ENCODE results near the gene SH3RF3.

DNA sequence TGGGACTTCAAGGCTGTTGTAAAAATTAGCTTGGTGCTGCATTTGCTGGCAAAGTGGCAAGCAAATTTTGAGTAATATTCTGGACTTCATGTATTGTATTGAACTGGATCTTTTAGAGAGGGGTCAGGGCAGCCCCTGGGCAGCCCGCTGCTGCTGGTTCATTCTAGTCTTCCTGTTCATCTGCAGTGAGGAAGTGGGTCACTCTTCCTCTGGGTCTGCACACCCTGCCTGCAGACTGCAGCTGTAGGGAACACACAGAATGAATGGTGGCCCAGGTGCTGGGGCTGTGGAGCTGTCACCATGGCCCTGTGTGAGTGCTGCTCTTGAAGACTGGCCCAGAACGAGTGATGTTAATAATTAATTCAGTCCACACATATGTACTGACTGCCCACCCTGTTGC, 9.4 kb downstream of the SH3RF3 start:
- TF ChIP-seq, protein P1, sequence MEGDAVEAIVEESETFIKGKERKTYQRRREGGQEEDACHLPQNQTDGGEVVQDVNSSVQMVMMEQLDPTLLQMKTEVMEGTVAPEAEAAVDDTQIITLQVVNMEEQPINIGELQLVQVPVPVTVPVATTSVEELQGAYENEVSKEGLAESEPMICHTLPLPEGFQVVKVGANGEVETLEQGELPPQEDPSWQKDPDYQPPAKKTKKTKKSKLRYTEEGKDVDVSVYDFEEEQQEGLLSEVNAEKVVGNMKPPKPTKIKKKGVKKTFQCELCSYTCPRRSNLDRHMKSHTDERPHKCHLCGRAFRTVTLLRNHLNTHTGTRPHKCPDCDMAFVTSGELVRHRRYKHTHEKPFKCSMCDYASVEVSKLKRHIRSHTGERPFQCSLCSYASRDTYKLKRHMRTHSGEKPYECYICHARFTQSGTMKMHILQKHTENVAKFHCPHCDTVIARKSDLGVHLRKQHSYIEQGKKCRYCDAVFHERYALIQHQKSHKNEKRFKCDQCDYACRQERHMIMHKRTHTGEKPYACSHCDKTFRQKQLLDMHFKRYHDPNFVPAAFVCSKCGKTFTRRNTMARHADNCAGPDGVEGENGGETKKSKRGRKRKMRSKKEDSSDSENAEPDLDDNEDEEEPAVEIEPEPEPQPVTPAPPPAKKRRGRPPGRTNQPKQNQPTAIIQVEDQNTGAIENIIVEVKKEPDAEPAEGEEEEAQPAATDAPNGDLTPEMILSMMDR (IDR thresholded peaks at IDR 0.05) = no peak
- no peak for TF ChIP-seq POLR2A (IDR thresholded peaks at IDR 0.05)
- no peak for TF ChIP-seq POLR2AphosphoS5 (IDR thresholded peaks at IDR 0.05)
